Middle frontal gyrus (tissue), 1 donor: ENCODE results near the gene ZBTB40.

Experiments used
- DNase-seq: peaks from one replicate; pipeline ENCODE4 v3.0.0-alpha.2; 2015; ENCODE audit warnings: low spot score; ENCODE audit errors: extremely low spot score

The ZBTB40 gene

GRCh38 chr1:22528451-22528850, 76.8 kb downstream of the ZBTB40 start:
- DNase-seq = no peak

GRCh38 chr1:22529901-22530621, 78.4 kb downstream of the ZBTB40 start:
- DNase-seq = peak; percentile 26

- DNase-seq = no peak
Measured at GRCh38 chr1:22530715-22531114, 79.1 kb downstream of the ZBTB40 start.

- no peak for DNase-seq
Measured at GRCh38 chr1:22531251-22531650, 79.6 kb downstream of the ZBTB40 start.

DNA sequence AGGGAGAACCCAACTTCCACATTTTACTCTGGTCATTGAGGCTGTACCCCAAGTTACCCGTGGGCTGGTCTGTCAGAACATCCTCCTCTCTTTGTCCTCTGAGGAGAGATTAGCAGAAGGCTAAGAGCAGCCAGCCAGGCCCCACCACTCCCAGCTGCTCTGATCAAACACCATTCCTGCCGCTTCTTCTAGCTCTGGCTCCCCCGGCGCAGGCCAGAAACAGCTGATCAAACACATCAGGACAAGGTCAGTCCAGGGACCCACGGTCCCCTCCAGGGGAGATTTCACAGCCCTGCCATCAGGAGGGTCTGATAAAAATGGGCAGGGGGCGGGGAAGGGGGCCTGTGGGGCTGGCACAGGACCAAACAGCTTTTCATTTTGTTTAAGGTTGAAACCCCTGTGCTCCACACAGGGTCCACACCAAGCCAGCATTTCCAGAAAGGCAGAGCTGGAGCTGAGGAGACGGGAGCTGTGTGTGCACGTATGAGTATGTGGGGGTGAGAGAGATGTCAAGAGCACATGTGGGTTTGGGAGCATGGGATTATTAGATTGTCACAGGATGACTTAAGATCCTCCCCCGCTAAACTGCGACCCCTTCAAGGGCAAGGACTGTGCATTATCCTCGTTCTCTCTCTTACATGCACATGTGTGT, 81.7 kb downstream of the ZBTB40 start:
- no peak for DNase-seq

DNA sequence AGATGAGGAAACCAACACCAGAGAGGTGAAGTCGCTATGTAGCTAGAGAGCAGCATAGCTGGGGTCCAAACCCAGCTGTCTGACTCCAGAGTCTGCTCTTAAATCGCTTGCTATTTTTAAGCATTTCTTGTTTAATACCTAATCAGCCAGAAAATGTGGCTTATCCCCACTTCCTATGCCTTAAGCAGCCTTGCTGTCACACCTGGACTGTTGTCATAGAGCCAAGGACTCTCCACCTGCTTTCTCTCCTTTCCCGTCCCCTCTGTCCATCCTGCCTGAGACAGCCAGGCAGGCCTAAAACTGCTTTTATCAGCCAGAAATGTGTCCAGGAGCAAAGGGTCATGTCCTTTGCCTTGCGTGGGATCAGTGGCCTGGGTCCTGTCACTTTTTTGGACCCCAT, 83.3 kb downstream of the ZBTB40 start:
- no peak for DNase-seq

DNA sequence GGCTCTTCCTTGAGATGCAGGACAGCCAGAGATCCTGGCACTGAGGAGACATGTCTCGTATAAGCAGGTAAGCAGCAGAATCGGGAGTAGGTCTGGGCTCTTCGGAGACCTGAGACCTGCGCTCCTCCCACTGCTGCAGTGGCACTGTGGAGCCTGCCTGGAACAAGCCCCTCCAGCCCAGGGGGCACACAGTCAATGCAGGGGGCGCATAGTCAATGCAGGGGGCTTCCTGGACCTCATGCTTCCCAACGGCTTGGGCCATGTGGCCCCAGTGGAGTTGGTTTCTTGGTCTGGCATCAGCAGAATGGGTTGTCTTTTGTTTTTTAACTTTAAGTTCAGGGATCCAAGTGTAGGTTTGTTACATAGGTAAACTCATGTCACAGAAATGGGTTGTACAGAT, 83.7 kb downstream of the ZBTB40 start:
- DNase-seq = no peak

DNA sequence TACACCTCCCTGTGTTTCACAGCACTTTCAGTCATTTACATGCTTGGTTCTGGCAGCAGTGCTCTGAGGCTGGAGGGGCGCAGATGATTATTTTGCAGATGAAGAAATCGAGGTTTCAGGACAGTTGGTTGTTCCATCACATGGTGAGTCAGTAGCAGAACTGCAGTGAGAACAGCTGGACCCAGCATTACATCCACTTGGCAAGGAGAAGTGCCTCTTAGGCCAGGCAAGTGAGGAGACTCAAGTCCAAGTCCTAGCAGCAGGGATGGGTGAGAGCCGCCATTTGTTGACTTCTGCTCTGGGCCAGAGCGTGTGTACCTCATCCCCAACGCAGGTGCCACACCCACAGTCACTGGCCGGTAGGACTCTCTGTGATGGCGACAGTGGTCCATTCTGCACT, 84.9 kb downstream of the ZBTB40 start:
- no peak for DNase-seq

GRCh38 chr1:22537441-22538139, 85.9 kb downstream of the ZBTB40 start:
- no peak for DNase-seq

DNA sequence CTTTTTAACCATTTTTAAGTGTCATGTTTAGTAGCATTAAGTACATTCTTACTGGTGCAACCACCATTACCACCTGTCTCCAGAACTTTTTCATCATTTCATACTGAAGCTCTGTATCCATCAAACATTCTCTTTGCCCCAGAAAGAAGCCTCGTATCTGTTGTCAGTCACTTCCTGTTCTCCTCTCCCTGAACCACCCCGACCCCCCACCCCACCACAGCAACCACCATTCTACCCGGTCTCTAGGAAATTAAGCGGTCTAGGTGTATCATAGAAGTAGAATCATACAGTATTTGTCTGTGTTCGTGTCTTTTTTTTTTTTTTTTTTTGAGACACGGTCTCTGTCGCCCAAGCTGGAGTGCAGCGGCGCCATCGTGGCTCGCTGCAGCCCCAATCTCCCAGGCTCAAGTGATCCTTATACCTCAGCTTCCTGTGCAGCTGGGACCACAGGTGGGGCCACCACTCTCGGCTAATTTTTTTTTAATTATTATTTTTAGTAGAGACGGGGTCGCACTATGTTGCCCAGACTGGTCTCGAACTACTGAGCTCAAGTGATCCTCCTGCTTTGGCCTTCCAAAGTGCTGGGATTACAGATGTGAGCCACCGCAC, 88.0 kb downstream of the ZBTB40 start:
- DNase-seq = no peak

GRCh38 chr1:22540337-22540736, 88.7 kb downstream of the ZBTB40 start:
- no peak for DNase-seq

- DNase-seq = no peak
Measured at GRCh38 chr1:22542886-22543285, 91.2 kb downstream of the ZBTB40 start.

GRCh38 chr1:22543679-22544078, 92.0 kb downstream of the ZBTB40 start:
- DNase-seq = no peak

DNA sequence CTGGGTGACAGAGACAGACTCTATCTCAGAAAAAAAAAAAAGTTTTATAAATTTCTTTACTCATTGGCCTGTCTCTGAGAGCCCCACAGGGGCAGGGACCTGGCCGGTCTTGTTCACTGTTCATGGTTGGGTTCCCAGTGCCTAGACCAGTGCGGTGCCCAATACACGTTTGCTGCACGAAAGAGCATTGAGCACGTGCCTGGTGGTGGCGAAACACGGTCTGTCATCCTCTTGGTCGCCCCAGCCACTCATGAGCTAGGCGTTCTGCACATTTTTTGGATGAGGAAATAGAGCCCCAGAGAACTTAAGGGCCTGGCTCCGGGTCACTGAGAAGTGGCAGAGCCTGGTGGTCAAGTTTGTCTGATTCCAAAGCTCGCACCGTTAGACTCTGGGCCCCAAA, 93.0 kb downstream of the ZBTB40 start:
- DNase-seq = no peak

DNA sequence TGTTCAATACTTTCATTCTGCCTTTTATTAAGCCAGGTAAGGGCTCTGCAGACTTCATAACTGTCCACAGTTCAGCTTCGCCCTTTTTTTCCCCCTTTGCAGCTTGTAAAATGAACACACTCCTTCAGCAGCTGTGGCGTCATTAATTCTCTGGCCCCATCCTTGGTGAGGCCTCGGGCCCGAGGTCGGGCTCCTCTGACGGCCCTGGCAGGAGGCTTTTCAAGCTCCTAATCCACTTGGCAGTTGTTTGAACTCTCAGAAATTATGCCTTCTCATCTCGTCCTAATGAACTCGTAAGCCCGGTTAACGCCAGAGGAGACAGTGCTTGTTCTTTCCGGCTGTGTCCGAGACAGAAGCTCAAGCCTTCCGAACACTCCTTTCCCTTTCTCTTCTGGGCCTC, 93.5 kb downstream of the ZBTB40 start:
- no peak for DNase-seq

DNA sequence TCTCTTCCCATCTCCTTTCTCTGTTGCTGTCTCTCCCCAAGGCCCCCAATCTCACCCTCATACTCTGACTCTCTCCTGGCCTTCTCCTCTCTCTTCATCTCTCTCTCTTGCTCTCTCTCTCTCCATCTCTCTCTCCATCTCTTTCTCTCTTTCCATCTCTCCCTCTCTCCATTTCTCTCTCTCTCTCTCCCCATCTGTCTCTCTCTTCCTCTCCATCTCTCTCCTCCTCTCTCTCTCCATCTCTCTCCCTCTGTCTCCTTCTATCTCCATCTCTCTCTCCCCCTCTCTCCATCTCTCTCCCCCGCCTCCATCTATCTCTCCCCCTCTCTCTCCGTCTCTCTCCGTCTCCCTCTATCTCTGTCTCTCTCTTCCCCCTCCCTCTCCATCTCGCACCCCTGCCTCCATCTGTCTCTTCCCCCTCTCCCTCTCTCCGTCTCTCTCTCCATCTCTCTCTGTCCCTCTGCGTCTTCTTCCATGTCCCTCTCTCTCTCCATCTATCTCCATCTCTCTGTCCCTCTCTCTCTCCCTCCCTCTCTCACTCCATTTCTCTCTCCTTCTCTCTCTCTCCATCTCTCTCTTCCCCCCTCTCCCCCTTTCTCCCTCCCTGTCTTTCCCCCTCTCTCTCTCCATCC, 95.7 kb downstream of the ZBTB40 start:
- DNase-seq = no peak

- DNase-seq = no peak
Measured at GRCh38 chr1:22547818-22548462, 96.3 kb downstream of the ZBTB40 start.

GRCh38 chr1:22550021-22550420, 98.4 kb downstream of the ZBTB40 start:
- DNase-seq = no peak

GRCh38 chr1:22551591-22551990, 99.9 kb downstream of the ZBTB40 start:
- no peak for DNase-seq

GRCh38 chr1:22552021-22552420, 100.4 kb downstream of the ZBTB40 start:
- no peak for DNase-seq
